Neuronal stem cell (in vitro differentiated cells): ENCODE measurements around the gene SORCS2.

Experiments
- DNase-seq: peaks from one replicate; pipeline ENCODE4 v3.0.0-alpha.2; 2013; ENCODE audit warnings: low spot score
- H2AFZ ChIP-seq: one replicate; pipeline ENCODE4 v1.6.1; 2013; ENCODE audit warnings: mild to moderate bottlenecking, low read length, inconsistent platforms
- H2AK5ac ChIP-seq: 2 replicates; pipeline ENCODE4 v1.6.1; 2013; ENCODE audit warnings: low read depth, mild to moderate bottlenecking, inconsistent platforms, low read length, moderate library complexity, mixed read lengths
- H2BK120ac ChIP-seq: 2 replicates; pipeline ENCODE4 v1.6.1; 2013; ENCODE audit warnings: low read depth, mild to moderate bottlenecking, inconsistent platforms, low read length, moderate library complexity, mixed read lengths
- H2BK12ac ChIP-seq: one replicate; pipeline ENCODE4 v1.6.1; 2013; ENCODE audit warnings: low read length, inconsistent platforms
- H2BK15ac ChIP-seq: 2 replicates; pipeline ENCODE4 v1.6.1; 2013; ENCODE audit warnings: mild to moderate bottlenecking, low read length, inconsistent platforms, mixed read lengths
- H2BK5ac ChIP-seq: one replicate; pipeline ENCODE4 v1.6.1; 2013; ENCODE audit warnings: inconsistent platforms, mild to moderate bottlenecking, low read length, moderate library complexity
- H3K14ac ChIP-seq: one replicate; pipeline ENCODE4 v1.6.1; 2013; ENCODE audit warnings: low read length, inconsistent platforms
- H3K18ac ChIP-seq: 2 replicates; pipeline ENCODE4 v1.6.1; 2013; ENCODE audit warnings: low read length, inconsistent platforms
- H3K23ac ChIP-seq: 2 replicates; pipeline ENCODE4 v1.6.1; 2013; ENCODE audit warnings: low read depth, mild to moderate bottlenecking, mixed read lengths, low read length, inconsistent platforms; ENCODE audit not compliant: poor library complexity
- H3K27ac ChIP-seq: replicated peaks from 3 replicates; pipeline ENCODE4 v1.5.1; 2013; ENCODE audit warnings: low read length, inconsistent platforms
- H3K27me3 ChIP-seq, 3 experiments: 2 replicates each; pipeline ENCODE4 v1.6.1; 2013; ENCODE audit warnings: low read length in 3 of 3, mild to moderate bottlenecking in 2 of 3, inconsistent platforms in 1 of 3, low read depth in 1 of 3, mixed read lengths in 1 of 3, moderate library complexity in 1 of 3; ENCODE audit not compliant: control insufficient read depth in 3 of 3, insufficient read depth in 3 of 3
- H3K36me3 ChIP-seq, 2 donors: replicated peaks in 1 of 2; 2 replicates each; pipeline ENCODE4 v1.6.1; 2013; ENCODE audit warnings: low read length in 2 of 2; ENCODE audit not compliant: control insufficient read depth in 2 of 2, insufficient read depth in 2 of 2
- H3K4ac ChIP-seq: 2 replicates; pipeline ENCODE4 v1.6.1; 2013; ENCODE audit warnings: inconsistent platforms, mild to moderate bottlenecking, low read length, moderate library complexity
- H3K4me1 ChIP-seq, 2 donors: 1 replicate in 1 of 2; 2 replicates in 1 of 2; pipeline ENCODE4 v1.6.1; 2013; ENCODE audit warnings: low read length in 2 of 2, low read depth in 1 of 2; ENCODE audit not compliant: control insufficient read depth in 2 of 2, insufficient read depth in 1 of 2
- H3K4me2 ChIP-seq: one replicate; pipeline ENCODE4 v1.6.1; 2013; ENCODE audit warnings: mild to moderate bottlenecking, low read length, inconsistent platforms; ENCODE audit not compliant: insufficient read depth, poor library complexity, severe bottlenecking
- H3K4me3 ChIP-seq, 2 donors: 2 replicates each; pipeline ENCODE4 v1.5.1; 2013; ENCODE audit warnings: low read length in 2 of 2, mild to moderate bottlenecking in 2 of 2, inconsistent platforms in 1 of 2, moderate library complexity in 1 of 2
- H3K79me1 ChIP-seq: one replicate; pipeline ENCODE4 v1.6.1; 2013; ENCODE audit warnings: low read depth, mild to moderate bottlenecking, inconsistent platforms, low read length, moderate library complexity
- H3K9ac ChIP-seq: one replicate; pipeline ENCODE4 v1.6.1; 2013; ENCODE audit warnings: mild to moderate bottlenecking, low read depth, low read length, inconsistent platforms; ENCODE audit not compliant: poor library complexity
- H3K9me3 ChIP-seq, 2 donors: replicated peaks in 1 of 2; 2 replicates each; pipeline versions ENCODE3 to v1.6.1; 2013; ENCODE audit warnings: low read length in 2 of 2, mild to moderate bottlenecking in 2 of 2, inconsistent platforms in 1 of 2, low read depth in 1 of 2, mixed read lengths in 1 of 2, moderate library complexity in 1 of 2; ENCODE audit not compliant: control insufficient read depth in 2 of 2, insufficient read depth in 1 of 2
- H4K8ac ChIP-seq: one replicate; pipeline ENCODE4 v1.6.1; 2013; ENCODE audit warnings: low read depth, mild to moderate bottlenecking, inconsistent platforms, low read length, moderate library complexity
- H4K91ac ChIP-seq: one replicate; pipeline ENCODE4 v1.6.1; 2013; ENCODE audit warnings: low read length, low read depth, mild to moderate bottlenecking, inconsistent platforms; ENCODE audit not compliant: poor library complexity
- WGBS, 2 donors: extraction: QIAGEN DNeasy Blood & Tissue Kit; methylation state at CpG; one replicate each; pipeline ENCODE4 v1.1.7; 2013; ENCODE audit warnings: missing lambda C conversion rate in 2 of 2, mixed read lengths in 1 of 2; ENCODE audit not compliant: insufficient read length in 2 of 2, insufficient replicate concordance in 1 of 2; ENCODE audit errors: extremely low coverage in 2 of 2; 5-methylcytosine and 5-hydroxymethylcytosine counted together

The SORCS2 gene

GRCh38 chr4:7780751-7781348 lies 588.5 kb downstream of the SORCS2 start:
- H3K79me1 ChIP-seq = peaks cover 2% of the 10 kb centered on the region
- no peak overlapping the region for H2AFZ ChIP-seq
- no peak overlapping the region for H3K27ac ChIP-seq
- no peak overlapping the region for H2BK12ac ChIP-seq
- no peak overlapping the region for H3K18ac ChIP-seq
- no peak overlapping the region for H3K4me2 ChIP-seq
- H2BK120ac ChIP-seq = no peak overlapping the region
- H2AK5ac ChIP-seq = no peak overlapping the region
- no peak overlapping the region for H3K14ac ChIP-seq
- H3K27me3 ChIP-seq = no peaks in the 10 kb centered on the region
- H4K8ac ChIP-seq = no peak overlapping the region
- no CpG with 5 or more reads among the region's 5 CpGs for WGBS, 2 donors
- H3K23ac ChIP-seq = no peak overlapping the region
- peaks cover 11 to 13% of the 10 kb centered on the region in 2 donors for H3K36me3 ChIP-seq
- no peak overlapping the region for H2BK15ac ChIP-seq
- H4K91ac ChIP-seq = no peak overlapping the region
- H3K9ac ChIP-seq = no peak overlapping the region
- H3K4ac ChIP-seq = no peak overlapping the region
- H3K4me3 ChIP-seq = no peak overlapping the region
- no peak for DNase-seq
- peaks cover 8 to 11% of the 10 kb centered on the region in 2 donors for H3K4me1 ChIP-seq
- no peak overlapping the region for H2BK5ac ChIP-seq
- no peaks in the 10 kb centered on the region for H3K9me3 ChIP-seq

- no CpG with 5 or more reads among the region's 13 CpGs for WGBS, 2 donors
- Histone ChIP-seq H3K4me1 (peaks cover 8 to 11% of the 10 kb centered on the region in 2 donors), H3K36me3 (peaks cover 11 to 13% of the 10 kb centered on the region in 2 donors), H3K18ac (no peak overlapping the region), H3K27me3 (no peaks in the 10 kb centered on the region), H3K4me3 (no peak overlapping the region), H3K79me1 (peaks cover 2% of the 10 kb centered on the region), H3K4ac (no peak overlapping the region), H3K23ac (no peak overlapping the region), H2BK15ac (no peak overlapping the region), H2AFZ (no peak overlapping the region), H2BK120ac (no peak overlapping the region), H3K4me2 (no peak overlapping the region), H3K27ac (no peak overlapping the region), H4K91ac (no peak overlapping the region), H2AK5ac (no peak overlapping the region), H2BK5ac (no peak overlapping the region), H3K9ac (no peak overlapping the region), H4K8ac (no peak overlapping the region), H3K14ac (no peak overlapping the region), H2BK12ac (no peak overlapping the region), H3K9me3 (no peaks in the 10 kb centered on the region)
- no peak for DNase-seq
Measured at GRCh38 chr4:7781366-7781765, 589.0 kb downstream of the SORCS2 start.

GRCh38 chr4:7781993-7782392 lies 589.7 kb downstream of the SORCS2 start:
- Histone ChIP-seq H2AK5ac (no peak overlapping the region), H3K9me3 (no peaks in the 10 kb centered on the region), H3K18ac (no peak overlapping the region), H3K14ac (no peak overlapping the region), H3K4ac (no peak overlapping the region), H3K4me2 (no peak overlapping the region), H4K8ac (no peak overlapping the region), H3K79me1 (peaks cover 2% of the 10 kb centered on the region), H2AFZ (no peak overlapping the region), H3K27me3 (no peaks in the 10 kb centered on the region), H2BK12ac (no peak overlapping the region), H4K91ac (no peak overlapping the region), H3K4me3 (no peak overlapping the region), H3K4me1 (peaks cover 8 to 11% of the 10 kb centered on the region in 2 donors), H2BK120ac (no peak overlapping the region), H2BK15ac (no peak overlapping the region), H3K27ac (no peak overlapping the region), H3K9ac (no peak overlapping the region), H3K23ac (no peak overlapping the region), H2BK5ac (no peak overlapping the region), H3K36me3 (peaks cover 11 to 13% of the 10 kb centered on the region in 2 donors)
- no CpG with 5 or more reads among the region's 17 CpGs for WGBS, 2 donors
- no peak for DNase-seq

- Histone ChIP-seq H3K4me3 (no peak overlapping the region), H3K9ac (no peak overlapping the region), H3K79me1 (no peaks in the 10 kb centered on the region), H3K4me1 (peaks cover 8 to 11% of the 10 kb centered on the region in 2 donors), H2AFZ (no peak overlapping the region), H4K91ac (no peak overlapping the region), H2BK120ac (no peak overlapping the region), H3K14ac (no peak overlapping the region), H3K4me2 (no peak overlapping the region), H2BK15ac (no peak overlapping the region), H2BK12ac (no peak overlapping the region), H3K36me3 (peaks cover 7 to 10% of the 10 kb centered on the region in 2 donors), H4K8ac (no peak overlapping the region), H3K9me3 (no peaks in the 10 kb centered on the region), H3K27me3 (no peaks in the 10 kb centered on the region), H3K23ac (no peak overlapping the region), H2BK5ac (no peak overlapping the region), H3K18ac (no peak overlapping the region), H3K4ac (no peak overlapping the region), H3K27ac (no peak overlapping the region), H2AK5ac (no peak overlapping the region)
- WGBS, 2 donors = no CpG with 5 or more reads among the region's 8 CpGs
- DNase-seq = no peak
Measured at GRCh38 chr4:7782783-7783182, 590.4 kb downstream of the SORCS2 start.
